ENCODE data around the gene NR1D2.

DNA sequence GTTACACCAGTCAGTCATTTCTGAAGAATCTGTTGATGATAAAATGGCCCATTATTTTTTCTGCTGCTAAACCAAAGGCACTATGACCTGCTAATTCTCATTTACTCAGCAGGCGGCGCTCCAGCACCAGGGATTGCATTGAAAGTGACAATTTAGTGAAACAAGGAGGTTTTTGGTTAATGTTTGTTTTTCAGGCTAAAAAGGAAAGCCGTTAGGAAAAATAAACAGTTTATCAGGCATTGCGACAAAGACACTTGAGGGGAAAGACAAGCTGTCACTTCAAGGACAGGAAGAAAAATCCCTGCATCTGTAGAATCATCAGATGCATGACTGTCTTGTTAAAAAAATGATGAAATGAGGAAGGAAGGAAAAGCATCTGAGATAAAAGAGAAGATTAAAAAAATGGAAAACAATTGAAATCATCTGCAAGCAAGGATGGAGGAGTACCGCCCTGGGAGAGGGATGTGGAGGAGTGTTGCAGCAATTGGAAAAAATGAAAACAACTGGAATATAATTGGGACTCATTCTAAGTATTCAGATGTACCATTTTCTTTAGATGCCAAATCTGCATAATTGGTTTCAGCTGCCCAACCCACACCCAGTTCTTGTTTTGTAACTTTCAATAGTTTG is 54.0 kb downstream of the NR1D2 start:
- no peak for TF ChIP-seq POLR2AphosphoS5 (IDR thresholded peaks at IDR 0.05)
- TF ChIP-seq, protein P1, sequence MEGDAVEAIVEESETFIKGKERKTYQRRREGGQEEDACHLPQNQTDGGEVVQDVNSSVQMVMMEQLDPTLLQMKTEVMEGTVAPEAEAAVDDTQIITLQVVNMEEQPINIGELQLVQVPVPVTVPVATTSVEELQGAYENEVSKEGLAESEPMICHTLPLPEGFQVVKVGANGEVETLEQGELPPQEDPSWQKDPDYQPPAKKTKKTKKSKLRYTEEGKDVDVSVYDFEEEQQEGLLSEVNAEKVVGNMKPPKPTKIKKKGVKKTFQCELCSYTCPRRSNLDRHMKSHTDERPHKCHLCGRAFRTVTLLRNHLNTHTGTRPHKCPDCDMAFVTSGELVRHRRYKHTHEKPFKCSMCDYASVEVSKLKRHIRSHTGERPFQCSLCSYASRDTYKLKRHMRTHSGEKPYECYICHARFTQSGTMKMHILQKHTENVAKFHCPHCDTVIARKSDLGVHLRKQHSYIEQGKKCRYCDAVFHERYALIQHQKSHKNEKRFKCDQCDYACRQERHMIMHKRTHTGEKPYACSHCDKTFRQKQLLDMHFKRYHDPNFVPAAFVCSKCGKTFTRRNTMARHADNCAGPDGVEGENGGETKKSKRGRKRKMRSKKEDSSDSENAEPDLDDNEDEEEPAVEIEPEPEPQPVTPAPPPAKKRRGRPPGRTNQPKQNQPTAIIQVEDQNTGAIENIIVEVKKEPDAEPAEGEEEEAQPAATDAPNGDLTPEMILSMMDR (IDR thresholded peaks at IDR 0.05): peak; percentile 69 to 92 (median 82)
- no peak for TF ChIP-seq POLR2A (IDR thresholded peaks at IDR 0.05)
- no peak for TF ChIP-seq EP300 (IDR thresholded peaks at IDR 0.05)

All from upper lobe of left lung (tissue), 4 donors.